ENCODE measurements around the gene DNER. TPM values are rescaled to one million over a fixed set of nuclear protein-coding genes. Genes with fewer than 3 reads are reported as not detected.

The DNER gene
- total and polyA plus RNA-seq, 2 donors from 2014 or later = 16.5 to 21.9 TPM

GRCh38 chr2:229627728-229628127 is 86.6 kb downstream of the DNER start:
- Histone ChIP-seq H3K36me3 (ENCODE audit: control insufficient read depth in 2 of 3, insufficient read depth in 3 of 3, low read length in 3 of 3) (no peaks in the 10 kb centered on the region), H3K4me1 (ENCODE audit: control insufficient read depth in 2 of 3, insufficient read depth in 2 of 3, low read depth in 1 of 3, low read length in 3 of 3) (no peaks in the 10 kb centered on the region)
- no peak for TF ChIP-seq CTCF (IDR thresholded peaks at IDR 0.05; ENCODE audit: borderline replicate concordance, extremely low read depth, insufficient read depth)

GRCh38 chr2:229622495-229623355 is 91.6 kb downstream of the DNER start:
- DNase-seq (no peak), FAIRE-seq (no peak)
- H3K9me3 ChIP-seq (ENCODE audit: control insufficient read depth in 2 of 3, insufficient read depth in 1 of 3, low read length in 3 of 3) = no peaks in the 10 kb centered on the region
- no peak overlapping the region for H3K27ac ChIP-seq (ENCODE audit: low read depth in 2 of 2, low read length in 2 of 2)
- no peaks in the 10 kb centered on the region for H3K36me3 ChIP-seq (ENCODE audit: control insufficient read depth in 2 of 3, insufficient read depth in 3 of 3, low read length in 3 of 3)
- no peak for TF ChIP-seq CTCF (IDR thresholded peaks at IDR 0.05; ENCODE audit: borderline replicate concordance, extremely low read depth, insufficient read depth)
- no peak overlapping the region for H3K9ac ChIP-seq (ENCODE audit: low read length in 3 of 3)
- H3K4me1 ChIP-seq (ENCODE audit: control insufficient read depth in 2 of 3, insufficient read depth in 2 of 3, low read depth in 1 of 3, low read length in 3 of 3) = no peaks in the 10 kb centered on the region
- H3K27me3 ChIP-seq (ENCODE audit: control insufficient read depth, insufficient read depth, low read length) = no peaks in the 10 kb centered on the region
- intact Hi-C loops (cut with DNase I) = no loop called here
- no peak overlapping the region for H3K4me3 ChIP-seq (ENCODE audit: low read length in 3 of 3)

More at GRCh38 chr2:229627728-229628127, 86.6 kb downstream of the DNER start:
- Histone ChIP-seq H3K9ac (ENCODE audit: low read length in 3 of 3) (no peak overlapping the region), H3K27me3 (ENCODE audit: control insufficient read depth, insufficient read depth, low read length) (no peaks in the 10 kb centered on the region), H3K27ac (ENCODE audit: low read depth in 2 of 2, low read length in 2 of 2) (no peak overlapping the region), H3K4me3 (ENCODE audit: low read length in 3 of 3) (no peak overlapping the region), H3K9me3 (ENCODE audit: control insufficient read depth in 2 of 3, insufficient read depth in 1 of 3, low read length in 3 of 3) (no peaks in the 10 kb centered on the region)
- DNase-seq (no peak), FAIRE-seq (no peak)
- intact Hi-C loops (cut with DNase I) = no loop called here

- H3K9me3 ChIP-seq (ENCODE audit: control insufficient read depth in 2 of 3, insufficient read depth in 1 of 3, low read length in 3 of 3) = no peaks in the 10 kb centered on the region
- H3K27ac ChIP-seq (ENCODE audit: low read depth in 2 of 2, low read length in 2 of 2) = no peak overlapping the region
- H3K27me3 ChIP-seq (ENCODE audit: control insufficient read depth, insufficient read depth, low read length) = no peaks in the 10 kb centered on the region
- FAIRE-seq (no peak), DNase-seq (no peak)
- no peak overlapping the region for H3K4me3 ChIP-seq (ENCODE audit: low read length in 3 of 3)
- intact Hi-C loops (cut with DNase I) = no loop called here
- no peak overlapping the region for H3K9ac ChIP-seq (ENCODE audit: low read length in 3 of 3)
- TF ChIP-seq CTCF (IDR thresholded peaks at IDR 0.05; ENCODE audit: borderline replicate concordance, extremely low read depth, insufficient read depth) = no peak
- no peaks in the 10 kb centered on the region for H3K4me1 ChIP-seq (ENCODE audit: control insufficient read depth in 2 of 3, insufficient read depth in 2 of 3, low read depth in 1 of 3, low read length in 3 of 3)
- no peaks in the 10 kb centered on the region for H3K36me3 ChIP-seq (ENCODE audit: control insufficient read depth in 2 of 3, insufficient read depth in 3 of 3, low read length in 3 of 3)
These were observed 93.6 kb downstream of the DNER start for GRCh38 chr2:229620759-229621158.

All from kidney (tissue), 14 donors.